K562 (cell line): ENCODE data around the gene ZBTB47. TPM values are rescaled to one million over a fixed set of nuclear protein-coding genes. Genes with fewer than 3 reads are reported as not detected.

Source experiments
- CBFA2T3 ChIP-seq: fragments of 450-650 bp; IDR thresholded peaks from 2 replicates; pipeline ENCODE4 v1.6.1; 2017
- CEBPB ChIP-seq: fragments of 450-650 bp; IDR thresholded peaks from 2 replicates; pipeline ENCODE4 v1.6.1; 2016; ENCODE audit warnings: missing genetic modification characterization, missing compliant biosample characterization
- CEBPZ ChIP-seq: fragments of 150-350 bp; IDR thresholded peaks from 2 replicates; pipeline ENCODE4 v1.6.1; 2014; ENCODE audit warnings: low read depth, mild to moderate bottlenecking, low read length, borderline replicate concordance
- CGGBP1 ChIP-seq: fragments of 250-450 bp; sonication (Bioruptor Pico); IDR thresholded peaks from 2 replicates; pipeline ENCODE4 v1.9.0; 2021; ENCODE audit warnings: mild to moderate bottlenecking
- EP400 ChIP-seq: fragments of 450-650 bp; IDR thresholded peaks from 2 replicates; pipeline ENCODE4 v1.6.1; 2017; ENCODE audit warnings: antibody characterized with exemption, mild to moderate bottlenecking, moderate library complexity
- KDM1A ChIP-seq, 2 experiments: fragments of 450-650 bp; IDR thresholded peaks; 2 replicates each; pipeline ENCODE4 v1.6.1; 2016; ENCODE audit warnings: mild to moderate bottlenecking in 2 of 2
- MAZ ChIP-seq, 2 experiments: fragments of 450-650 bp in 1 of 2; sonication (generic) in 1 of 2; formaldehyde crosslinking; IDR thresholded peaks in 1 of 2; conservative IDR thresholded peaks in 1 of 2; 2 replicates each; pipeline versions ENCODE4 v1.4.0 to v1.5.0; 2020; ENCODE audit warnings: mild to moderate bottlenecking in 1 of 2, missing genetic modification reagents in 1 of 2
- MITF ChIP-seq: IDR thresholded peaks from 2 replicates; pipeline ENCODE4 v1.6.1; 2014; ENCODE audit warnings: antibody characterized with exemption
- NR2C2 ChIP-seq, 2 experiments: fragments of 200-800 bp in 1 of 2; sonication (Bioruptor generic) in 1 of 2; sonication (generic) in 1 of 2; formaldehyde crosslinking in 1 of 2; IDR thresholded peaks; 2 replicates each; pipeline versions ENCODE4 v1.6.1 to v1.8.0; 2016 to 2022; ENCODE audit warnings: mild to moderate bottlenecking in 1 of 2, missing compliant biosample characterization in 1 of 2, missing genetic modification characterization in 1 of 2, missing genetic modification reagents in 1 of 2
- PHF20 ChIP-seq: fragments of 450-650 bp; IDR thresholded peaks from 2 replicates; pipeline ENCODE4 v1.6.1; 2018; ENCODE audit not compliant: partially characterized antibody
- RFX1 ChIP-seq: fragments of 450-650 bp; IDR thresholded peaks from 2 replicates; pipeline ENCODE4 v1.6.1; 2016; ENCODE audit warnings: mild to moderate bottlenecking, moderate library complexity
- SFPQ ChIP-seq: fragments of 200-400 bp; formaldehyde crosslinking; IDR thresholded peaks from 2 replicates; pipeline ENCODE4 v1.6.1; 2017; ENCODE audit warnings: mild to moderate bottlenecking, low read depth, low read length, moderate library complexity
- TAF15 ChIP-seq: fragments of 200-400 bp; formaldehyde crosslinking; IDR thresholded peaks from 2 replicates; pipeline ENCODE4 v1.6.1; 2017; ENCODE audit warnings: mild to moderate bottlenecking, low read depth, low read length, moderate library complexity
- TCF7 ChIP-seq: sonication (generic); IDR thresholded peaks from 2 replicates; pipeline ENCODE4 v1.6.1; 2016; ENCODE audit warnings: antibody characterized with exemption, borderline replicate concordance
- UBTF ChIP-seq, 2 experiments: IDR thresholded peaks; 2 replicates each; pipeline ENCODE4 v1.6.1; 2012; ENCODE audit warnings: improper control_type of control experiment in 2 of 2, low read depth in 2 of 2, low read length in 2 of 2, borderline replicate concordance in 1 of 2
- polyA plus RNA-seq, 8 experiments: library from polyadenylated mRNA; depleted of rRNA in 4 of 8; stranded (reverse) in 5 of 8; unstranded in 3 of 8; fragments of >200 nt; fragmentation: Nextera tagmentation in 2 of 8; fragmentation: Illumina TruSeq in 1 of 8; extraction: Ambion mirVana in 2 of 8; extraction: Trizol in 1 of 8; gene quantifications; 2 replicates each; pipeline versions ENCODE4 v1.2.1 to v1.2.3, GENCODE V29; 2011 to 2014; ENCODE audit warnings: inconsistent platforms in 1 of 8, missing spikeins in 1 of 8
- total RNA-seq, 7 experiments: library from RNA; depleted of rRNA in 6 of 7; stranded (reverse); fragments of >200 nt in 6 of 7; fragmentation: Illumina TruSeq in 2 of 7; extraction: Trizol in 2 of 7; gene quantifications; 2 replicates each; pipeline versions ENCODE4 v1.2.1 to v1.2.3, GENCODE V29; 2011 to 2021; ENCODE audit warnings: low replicate concordance in 1 of 7

The ZBTB47 gene
- total and polyA plus RNA-seq, 9 of the 15 experiments (the other 6 are each of a cell fraction or from before 2014, with no cell fraction given): 0.11 to 4.6 (median 1.7) TPM; not detected in 1

- TF ChIP-seq NR2C2 (CRISPR knock-in tag; IDR thresholded peaks at IDR 0.05) (no peak), NR2C2 (tag; IDR thresholded peaks at IDR 0.05) (no peak), CBFA2T3 (0 out of 2 replicates have a peak, but pooled peaks have one; percentile 18), CEBPZ (no peak), MITF (peak; percentile 37; the same call in 1 of the 2 replicates), KDM1A (IDR thresholded peaks at IDR 0.05) (peak; percentile 23 to 47; a peak in 1 of 4 replicates), PHF20 (no peak), RFX1 (no peak), TAF15 (no peak), UBTF (IDR thresholded peaks at IDR 0.05; ENCODE audit: borderline replicate concordance in 1 of 2, low read depth in 2 of 2, low read length in 2 of 2) (no peak), CEBPB (tag) (no peak), SFPQ (no peak), EP400 (0 out of 2 replicates have a peak, but pooled peaks have one; percentile 36), TCF7 (no peak), CGGBP1 (CRISPR knock-in tag) (no peak), MAZ (CRISPR knock-in tag; conservative IDR thresholded peaks at IDR 0.05 in 1 of 2, IDR thresholded peaks at IDR 0.05 in 1 of 2) (no peak)
Observed at GRCh38 chr3:42635111-42635510, 18.4 kb upstream of the ZBTB47 start (continued).
